ENCODE data around the gene SNX14. TPM values are rescaled to one million over a fixed set of nuclear protein-coding genes. Genes with fewer than 3 reads are reported as not detected.
"Not testable (repeated sequence)": the region's sequence is repeated elsewhere in the genome, so short reads cannot be mapped to it uniquely, and the experiment has no call there.

Gene SNX14
- total RNA-seq, 1 donor from 2014 or later = 108 TPM

DNA sequence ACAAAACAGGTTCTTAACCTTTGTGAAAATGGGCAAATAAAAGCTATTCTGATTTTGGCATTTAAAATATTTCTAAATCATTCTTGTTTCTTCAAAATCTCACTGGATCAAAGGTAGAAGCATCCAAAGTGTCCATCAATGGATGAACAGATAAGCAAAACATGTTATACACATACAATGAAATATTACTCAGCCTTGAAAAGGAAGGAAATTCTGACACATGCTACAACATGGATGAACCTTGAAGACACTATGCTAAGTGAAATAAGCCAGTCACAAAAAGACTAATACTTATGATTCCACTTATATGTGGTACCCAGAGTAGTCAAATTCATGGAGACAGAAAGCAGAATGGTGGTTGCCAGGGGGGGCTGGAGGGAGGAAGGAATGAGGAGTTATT is 45.9 kb downstream of the SNX14 start:
- TF ChIP-seq, protein P1, sequence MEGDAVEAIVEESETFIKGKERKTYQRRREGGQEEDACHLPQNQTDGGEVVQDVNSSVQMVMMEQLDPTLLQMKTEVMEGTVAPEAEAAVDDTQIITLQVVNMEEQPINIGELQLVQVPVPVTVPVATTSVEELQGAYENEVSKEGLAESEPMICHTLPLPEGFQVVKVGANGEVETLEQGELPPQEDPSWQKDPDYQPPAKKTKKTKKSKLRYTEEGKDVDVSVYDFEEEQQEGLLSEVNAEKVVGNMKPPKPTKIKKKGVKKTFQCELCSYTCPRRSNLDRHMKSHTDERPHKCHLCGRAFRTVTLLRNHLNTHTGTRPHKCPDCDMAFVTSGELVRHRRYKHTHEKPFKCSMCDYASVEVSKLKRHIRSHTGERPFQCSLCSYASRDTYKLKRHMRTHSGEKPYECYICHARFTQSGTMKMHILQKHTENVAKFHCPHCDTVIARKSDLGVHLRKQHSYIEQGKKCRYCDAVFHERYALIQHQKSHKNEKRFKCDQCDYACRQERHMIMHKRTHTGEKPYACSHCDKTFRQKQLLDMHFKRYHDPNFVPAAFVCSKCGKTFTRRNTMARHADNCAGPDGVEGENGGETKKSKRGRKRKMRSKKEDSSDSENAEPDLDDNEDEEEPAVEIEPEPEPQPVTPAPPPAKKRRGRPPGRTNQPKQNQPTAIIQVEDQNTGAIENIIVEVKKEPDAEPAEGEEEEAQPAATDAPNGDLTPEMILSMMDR (conservative IDR thresholded peaks at IDR 0.05; ENCODE audit: low read depth, low read length) = no peak
- no peak for DNase-seq (ENCODE audit: low read depth)
- no peak overlapping the region for H3K4me3 ChIP-seq (ENCODE audit: low read depth, low read length)

DNA sequence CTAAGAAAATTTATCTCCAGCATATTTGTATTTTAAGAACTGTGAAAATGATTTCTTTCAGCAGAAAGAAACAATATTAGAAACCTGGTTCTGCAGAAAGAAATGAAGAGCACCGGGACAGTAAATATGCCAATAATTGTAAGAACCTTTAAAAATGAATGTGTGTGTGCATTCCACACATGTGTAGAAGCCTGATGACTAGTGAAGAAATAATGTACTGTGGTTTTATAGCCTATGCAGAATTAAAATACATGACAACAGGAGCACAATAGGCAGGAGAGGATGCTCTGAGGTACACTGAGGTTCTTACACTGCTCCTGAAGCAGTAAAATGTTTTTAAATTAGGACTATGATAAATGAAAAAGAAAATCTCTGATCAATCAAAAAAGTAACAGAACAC is 48.9 kb downstream of the SNX14 start:
- no peak for DNase-seq (ENCODE audit: low read depth)
- TF ChIP-seq, protein P1 (conservative IDR thresholded peaks at IDR 0.05; ENCODE audit: low read depth, low read length) = no peak
- H3K4me3 ChIP-seq (ENCODE audit: low read depth, low read length) = no peak overlapping the region

DNA sequence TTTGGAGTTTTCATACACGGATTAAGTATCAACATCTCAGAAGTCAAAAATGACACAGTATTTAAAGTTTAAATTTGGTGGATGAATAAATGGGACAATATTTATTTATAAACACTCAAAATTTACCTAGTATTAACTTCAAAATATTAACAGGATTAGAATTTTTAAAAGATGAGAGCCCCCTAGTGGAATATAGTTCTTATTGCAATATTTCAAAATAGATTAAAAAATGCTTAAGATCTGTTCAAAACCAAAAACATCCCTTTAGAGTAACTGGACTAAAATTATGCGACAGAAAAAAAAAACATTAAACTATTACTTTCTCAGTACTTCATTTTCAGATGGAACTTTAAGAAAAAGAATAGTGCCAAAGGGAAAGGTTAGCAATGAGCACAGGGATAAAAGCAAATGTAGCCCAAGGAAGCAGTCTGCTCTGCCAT is 56.6 kb downstream of the SNX14 start:
- DNase-seq (ENCODE audit: low read depth) = no peak
- TF ChIP-seq, protein P1 (conservative IDR thresholded peaks at IDR 0.05; ENCODE audit: low read depth, low read length) = no peak
- H3K4me3 ChIP-seq (ENCODE audit: low read depth, low read length) = no peak overlapping the region

DNA sequence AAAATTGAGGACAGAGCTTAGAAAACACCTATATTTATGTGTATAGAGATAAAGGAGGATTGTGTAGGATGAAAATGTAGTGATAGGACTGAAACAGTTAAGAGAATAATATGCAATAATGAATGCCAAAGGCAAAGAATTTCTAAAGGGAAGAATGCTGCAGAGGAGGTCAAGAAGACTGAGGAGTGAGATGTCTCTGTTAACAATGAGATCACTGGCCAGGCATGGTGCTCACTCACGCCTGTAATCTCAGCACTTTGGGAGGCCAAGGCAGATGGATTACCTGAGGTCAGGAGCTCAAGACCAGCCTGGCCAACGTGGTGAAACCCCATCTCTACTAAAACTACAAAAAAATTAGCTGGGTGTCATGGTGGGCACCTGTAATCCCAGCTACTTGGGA is 69.4 kb downstream of the SNX14 start:
- DNase-seq (ENCODE audit: low read depth) = not testable (repeated sequence)

DNA sequence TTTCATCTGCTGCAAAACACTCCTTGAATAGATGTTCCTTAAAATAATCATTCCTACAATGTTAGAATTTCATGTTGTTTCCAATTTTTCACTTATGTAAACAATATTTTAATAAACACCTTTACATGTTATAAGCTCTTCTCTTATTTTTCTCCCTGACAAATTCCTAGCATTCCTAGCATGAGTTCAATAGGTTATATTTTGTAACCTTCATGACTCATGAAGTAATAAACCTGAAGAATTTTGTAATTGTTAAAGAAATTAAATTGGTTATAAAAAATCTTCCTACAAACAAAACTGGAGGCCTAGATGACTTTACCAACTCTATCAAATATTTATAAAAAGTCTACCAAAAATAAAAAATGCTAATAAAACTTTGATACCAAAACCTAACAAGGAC is 77.5 kb downstream of the SNX14 start:
- TF ChIP-seq, protein P1 (conservative IDR thresholded peaks at IDR 0.05; ENCODE audit: low read depth, low read length) = no peak
- H3K4me3 ChIP-seq (ENCODE audit: low read depth, low read length) = no peak overlapping the region
- DNase-seq (ENCODE audit: low read depth) = peak; percentile 23

More for the DNA sequence above, 69.4 kb downstream of the SNX14 start:
- H3K4me3 ChIP-seq (ENCODE audit: low read depth, low read length) = not testable (repeated sequence)

DNA sequence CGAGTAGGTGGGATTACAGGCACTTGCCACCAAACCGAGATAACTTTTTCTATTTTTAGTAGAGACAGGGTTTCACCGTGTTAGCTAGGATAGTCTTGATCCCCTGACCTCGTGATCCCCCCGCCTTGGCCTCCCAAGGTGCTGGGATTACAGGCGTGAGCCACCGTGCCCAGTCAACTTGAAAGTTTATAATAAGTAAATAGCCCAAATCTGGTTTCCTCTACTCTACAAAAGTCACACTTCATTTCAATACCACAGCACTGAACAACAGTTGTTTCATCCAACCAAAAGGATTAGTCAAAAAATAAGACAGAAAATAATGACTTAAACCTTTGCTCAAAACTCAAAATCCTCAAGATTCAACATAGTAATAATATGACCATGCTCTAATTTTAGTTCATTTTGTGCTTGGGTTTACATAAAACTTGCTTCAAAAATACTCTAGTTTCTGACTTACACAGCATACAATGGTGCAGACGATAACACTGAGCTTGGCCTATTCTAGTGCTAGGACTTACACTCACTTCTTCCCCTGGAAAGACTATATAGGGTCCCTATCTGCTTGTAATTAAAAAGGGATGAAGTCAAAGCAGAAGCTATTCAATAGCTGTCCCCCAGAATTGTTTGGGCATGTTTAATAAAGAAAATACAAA is 87.1 kb downstream of the SNX14 start:
- H3K4me3 ChIP-seq (ENCODE audit: low read depth, low read length) = no peak overlapping the region
- no peak for DNase-seq (ENCODE audit: low read depth)
- TF ChIP-seq, protein P1 (conservative IDR thresholded peaks at IDR 0.05; ENCODE audit: low read depth, low read length) = no peak

DNA sequence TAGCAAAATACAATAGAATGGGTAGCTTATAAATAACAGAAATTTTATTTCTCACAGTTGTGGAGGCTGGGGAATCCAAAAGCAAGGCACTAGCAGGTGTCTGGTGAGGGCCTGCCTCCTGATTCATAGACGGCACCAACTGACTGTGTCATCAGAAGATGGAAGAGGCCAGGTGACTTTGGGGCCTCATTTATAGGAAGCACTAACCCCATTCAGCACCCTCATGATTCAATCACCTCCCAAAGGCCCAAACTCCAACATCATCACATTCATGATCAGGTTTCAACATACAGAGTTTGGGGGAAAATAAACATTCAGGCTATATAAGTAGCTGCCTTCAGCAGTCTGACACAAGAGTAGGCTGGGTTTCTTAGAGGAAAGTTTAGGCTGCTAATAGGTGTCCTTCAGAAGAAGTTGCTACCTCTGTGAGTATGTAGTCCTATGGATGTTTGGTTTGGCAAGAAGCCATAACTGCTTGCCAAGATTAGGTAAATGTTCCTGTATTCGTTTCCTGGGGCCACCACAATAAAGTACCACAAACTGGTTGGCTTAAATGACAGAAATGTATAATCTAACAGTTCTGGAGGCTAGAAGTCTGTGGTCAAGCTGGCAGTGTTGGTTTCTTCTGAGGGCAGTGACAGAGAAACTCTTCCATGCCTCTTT is 94.9 kb downstream of the SNX14 start:
- no peak overlapping the region for H3K4me3 ChIP-seq (ENCODE audit: low read depth, low read length)
- DNase-seq (ENCODE audit: low read depth) = no peak
- TF ChIP-seq, protein P1 (conservative IDR thresholded peaks at IDR 0.05; ENCODE audit: low read depth, low read length) = no peak
